SH-SY5Y (cell line): Measurements from ENCODE around the gene PROCR.

ENCODE experiments used
- GATA2 ChIP-seq: IDR thresholded peaks from 2 replicates; pipeline ENCODE4 v1.6.1; 2011; ENCODE audit warnings: mild to moderate bottlenecking, low read depth, low read length
- GATA3 ChIP-seq: IDR thresholded peaks from 2 replicates; pipeline ENCODE4 v1.6.1; 2011; ENCODE audit warnings: low read depth, mild to moderate bottlenecking, low read length, moderate library complexity

DNA sequence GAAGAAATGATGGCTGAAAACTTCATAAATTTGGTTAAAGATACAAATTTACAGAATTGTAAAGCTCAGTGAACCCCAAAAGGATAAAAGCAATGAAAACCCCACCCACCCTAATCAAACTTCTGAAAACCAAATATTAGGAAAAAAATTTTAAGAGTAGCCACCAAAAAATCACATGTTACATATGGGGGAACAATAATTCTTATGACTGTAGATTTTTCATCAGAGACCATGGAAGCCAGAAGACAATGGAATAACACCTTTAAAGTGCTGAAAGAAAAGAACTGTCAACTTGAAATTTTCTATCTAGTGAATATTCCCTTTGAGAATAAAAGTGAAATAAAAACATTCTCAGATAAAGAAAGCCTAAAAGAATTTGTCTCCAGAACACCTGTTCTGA is 24.4 kb downstream of the PROCR start:
- TF ChIP-seq GATA2: no peak
- no peak for TF ChIP-seq GATA3
